GM19328 (cell line): Measurements from ENCODE around the gene ADRA1B.
"Not testable (repeated sequence)": the region's sequence is repeated elsewhere in the genome, so short reads cannot be mapped to it uniquely, and the experiment has no call there.

Source experiments
- ATAC-seq: cut with Tn5 transposase; IDR thresholded peaks from one replicate; pipeline ENCODE4 v1.9.1; 2021; ENCODE audit warnings: mild to moderate bottlenecking, moderate library complexity; ENCODE audit not compliant: unreplicated experiment

ADRA1B gene

DNA sequence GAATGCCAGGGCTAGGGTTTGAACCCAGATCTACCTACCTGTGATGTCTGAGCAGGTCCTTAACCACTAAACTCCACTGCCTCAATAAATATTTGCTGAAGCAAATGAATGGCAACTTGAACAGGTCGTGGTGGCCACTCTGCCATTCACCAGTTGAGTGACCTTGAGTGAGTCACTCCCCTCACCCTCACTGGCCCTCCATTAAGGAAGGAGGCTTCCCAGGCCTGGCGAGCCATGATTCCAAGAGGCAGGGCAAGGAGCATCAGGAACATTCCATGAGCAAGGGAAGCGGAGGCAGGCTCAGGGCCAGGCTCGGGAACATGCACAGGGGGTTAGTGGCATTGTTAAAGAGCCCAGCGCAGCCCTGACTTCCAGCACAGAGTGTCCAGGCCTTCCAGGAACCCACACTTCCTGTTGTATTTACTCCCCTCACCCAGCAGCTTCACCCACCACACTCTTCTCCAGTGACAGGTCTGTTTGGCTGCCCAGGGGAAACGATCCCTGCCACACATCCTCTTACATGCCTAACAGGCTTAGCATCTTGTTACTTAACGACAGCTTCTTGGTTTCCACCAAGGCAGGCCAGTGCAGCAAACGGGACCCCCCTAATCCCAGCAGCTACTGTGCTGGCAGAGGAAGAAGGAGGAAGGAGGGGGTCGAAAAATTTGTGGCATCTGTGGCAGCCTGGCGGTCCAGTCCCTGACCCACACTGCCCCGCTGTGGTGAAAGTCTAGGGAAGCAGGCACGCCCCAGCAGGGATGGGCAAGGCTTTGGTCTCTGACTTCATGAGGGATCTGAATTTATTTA lies 49.0 kb downstream of the ADRA1B start:
- no peak for ATAC-seq

DNA sequence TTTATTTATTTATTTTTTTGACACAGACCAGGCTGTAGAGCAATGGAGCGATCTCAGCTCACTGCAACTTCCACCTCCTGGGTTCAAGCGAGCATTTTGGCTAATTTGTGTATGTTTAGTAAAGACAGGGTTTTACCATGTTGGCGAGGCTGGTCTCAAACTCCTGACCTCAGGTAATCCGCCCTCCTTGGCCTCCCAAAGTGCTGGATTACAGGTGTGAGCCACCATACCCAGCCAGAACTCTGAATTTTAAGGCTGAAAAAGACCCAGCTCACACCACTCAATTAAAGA lies 49.5 kb downstream of the ADRA1B start:
- ATAC-seq: not testable (repeated sequence)

DNA sequence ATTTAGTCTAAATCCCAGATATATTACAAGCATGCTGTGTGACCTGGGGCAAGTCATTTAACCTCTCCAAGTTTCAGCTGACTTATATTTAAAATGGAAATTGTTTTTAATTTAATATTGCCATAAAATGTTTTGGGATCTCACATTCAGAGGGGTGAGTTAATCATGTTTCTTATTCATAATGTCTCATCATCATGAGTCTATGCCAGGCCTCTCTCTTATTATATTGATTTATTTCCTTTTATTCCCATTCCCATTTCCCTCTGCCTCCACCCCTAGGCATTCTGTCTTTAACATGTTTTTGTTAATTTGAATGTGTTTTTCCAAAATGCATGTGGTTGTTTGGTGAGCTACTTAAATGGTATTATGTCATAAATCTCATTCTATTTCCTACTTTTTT lies 53.7 kb downstream of the ADRA1B start:
- no peak for ATAC-seq

GRCh38 chr5:159971038-159971437 lies 54.8 kb downstream of the ADRA1B start:
- no peak for ATAC-seq

- no peak for ATAC-seq
Measured at GRCh38 chr5:159971514-159971913, 55.2 kb downstream of the ADRA1B start.

- no peak for ATAC-seq
Measured at GRCh38 chr5:159971931-159972461, 55.7 kb downstream of the ADRA1B start.

GRCh38 chr5:159972538-159973362 lies 56.5 kb downstream of the ADRA1B start:
- ATAC-seq: no peak

- ATAC-seq: no peak
Measured at GRCh38 chr5:159975462-159976019, 59.3 kb downstream of the ADRA1B start.

DNA sequence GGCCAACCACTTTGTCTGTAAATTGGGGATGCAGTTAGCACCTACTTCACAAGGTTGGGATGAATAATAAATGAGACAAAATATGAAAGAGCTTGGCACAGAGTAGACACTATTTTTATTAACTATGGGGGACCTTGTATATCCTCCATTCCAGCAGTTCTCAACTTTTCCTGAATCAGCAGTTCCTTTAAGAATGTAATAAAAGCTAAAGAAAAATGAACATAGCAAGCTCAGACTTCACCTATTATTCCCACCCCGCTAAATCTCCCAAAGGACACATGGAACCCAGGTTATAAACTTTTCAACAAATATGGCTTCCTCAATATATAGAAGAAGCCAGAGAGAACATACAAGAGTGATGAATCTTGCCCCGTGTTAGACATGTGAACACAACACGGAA lies 60.6 kb downstream of the ADRA1B start:
- ATAC-seq: no peak

DNA sequence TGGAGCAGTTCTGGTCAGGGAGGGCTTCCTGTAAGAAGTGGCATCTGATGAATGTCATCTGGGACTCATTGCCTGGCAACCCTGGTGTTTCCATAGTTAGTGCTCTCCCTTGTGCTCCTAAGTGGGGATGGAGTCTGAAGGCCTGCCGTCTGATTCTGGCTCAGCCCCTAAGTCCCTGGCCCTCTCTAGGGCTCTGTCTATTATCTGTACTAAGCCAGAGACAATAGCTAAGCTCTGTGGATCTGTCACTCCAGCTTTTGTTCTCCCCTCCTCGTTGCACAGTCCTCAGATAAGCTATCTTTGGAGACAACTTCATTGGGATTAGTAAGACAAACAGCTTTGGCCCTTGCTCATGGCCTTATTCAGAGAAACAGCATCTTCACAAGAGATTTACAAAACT lies 62.1 kb downstream of the ADRA1B start:
- ATAC-seq: no peak

GRCh38 chr5:159982421-159983173 lies 66.3 kb downstream of the ADRA1B start:
- no peak for ATAC-seq

- peak; percentile 87 for ATAC-seq
Measured at GRCh38 chr5:159987031-159987674, 70.9 kb downstream of the ADRA1B start.

DNA sequence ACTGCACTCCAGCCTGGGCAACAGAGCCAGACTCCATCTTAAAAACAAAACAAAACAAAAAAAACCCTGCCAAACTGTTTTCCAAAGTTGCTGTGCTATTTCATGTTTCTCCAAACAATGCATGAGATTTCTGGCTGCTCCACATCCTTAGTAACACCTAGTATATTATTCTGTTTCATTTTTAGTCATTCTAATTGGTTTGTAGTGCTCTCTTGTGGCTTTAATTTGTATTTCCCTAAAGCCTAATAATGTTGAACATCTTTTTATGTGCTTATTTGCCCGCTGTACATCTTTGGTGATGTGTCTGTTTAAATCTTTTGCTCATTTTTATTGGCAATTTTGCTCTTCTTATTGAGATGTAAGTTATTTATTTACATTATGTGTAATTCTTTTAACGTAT lies 74.2 kb downstream of the ADRA1B start:
- ATAC-seq: no peak

DNA sequence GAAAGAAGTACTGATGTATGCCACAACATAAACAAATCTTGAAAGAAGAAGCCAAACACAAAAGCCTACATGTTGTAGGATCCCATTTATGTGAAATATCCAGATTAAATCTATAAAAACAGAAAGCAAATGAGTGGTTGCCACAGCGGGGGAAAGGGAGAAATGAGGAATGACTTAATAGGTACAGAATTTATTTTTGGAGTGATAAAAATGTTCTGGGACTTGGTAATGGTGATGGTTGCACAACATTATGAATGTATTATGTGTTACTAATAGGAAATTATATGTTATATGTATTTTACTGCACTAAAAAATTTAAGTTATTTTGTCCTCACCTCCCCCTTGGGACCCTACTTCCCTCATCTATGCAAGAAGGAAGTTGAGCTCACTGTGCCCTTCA lies 76.3 kb downstream of the ADRA1B start:
- ATAC-seq: no peak

DNA sequence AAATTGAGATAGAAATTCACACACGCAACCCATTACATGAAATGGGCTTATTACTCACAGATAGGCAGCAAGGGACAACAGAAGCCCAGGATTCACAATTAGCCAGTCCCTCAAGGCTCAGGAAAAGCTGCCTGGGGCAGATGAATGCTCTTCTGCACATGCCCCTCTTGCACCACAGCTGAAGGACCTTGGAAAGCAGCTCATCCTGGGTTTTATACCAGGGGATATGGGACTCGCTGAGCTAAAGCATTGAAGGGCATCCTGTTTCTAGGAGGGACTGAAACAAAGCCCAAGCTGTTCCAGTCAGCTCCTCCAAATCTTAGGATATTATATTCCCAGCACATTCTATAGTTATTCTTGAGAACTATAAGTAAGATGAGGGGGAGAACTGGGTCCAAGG lies 76.9 kb downstream of the ADRA1B start:
- no peak for ATAC-seq

DNA sequence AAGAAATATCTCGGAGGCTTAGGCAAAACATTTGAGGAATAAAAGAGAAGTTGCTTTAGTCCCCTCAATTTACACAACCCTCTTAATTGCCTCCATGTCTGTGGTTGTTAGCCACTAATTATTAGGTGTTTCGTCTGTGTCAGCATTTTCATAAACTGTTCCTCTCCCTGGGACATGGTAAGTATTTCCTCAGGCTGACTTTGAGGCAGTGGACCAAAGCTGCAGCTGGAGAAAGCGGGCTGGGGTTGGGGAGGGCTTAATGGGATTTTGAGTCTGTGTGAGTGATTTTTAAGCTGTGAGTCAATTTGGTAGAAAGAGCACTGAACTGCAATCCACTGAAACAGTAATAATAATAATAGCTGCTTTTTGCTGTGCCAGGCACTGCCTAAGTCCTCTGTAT lies 79.6 kb downstream of the ADRA1B start:
- ATAC-seq: no peak

- no peak for ATAC-seq
Measured at GRCh38 chr5:160001457-160001856, 85.2 kb downstream of the ADRA1B start.

GRCh38 chr5:160007514-160007913 lies 91.2 kb downstream of the ADRA1B start:
- no peak for ATAC-seq

DNA sequence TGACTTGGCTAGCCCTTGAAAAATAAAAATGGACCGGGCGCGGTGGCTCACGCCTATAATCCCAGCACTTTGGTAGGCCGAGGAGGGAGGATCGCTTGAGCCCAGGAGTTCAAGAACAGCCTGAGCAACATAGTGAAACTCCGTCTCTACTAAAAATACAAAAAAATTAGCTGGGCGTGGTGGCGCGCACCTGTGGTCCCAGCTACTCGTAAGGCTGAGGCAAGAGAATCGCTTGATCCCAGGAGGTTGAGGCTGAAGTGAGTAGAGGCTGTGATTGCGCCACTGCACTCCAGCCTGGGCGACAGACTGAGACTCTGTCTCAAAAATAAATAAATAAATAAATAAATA lies 92.2 kb downstream of the ADRA1B start:
- peak; percentile 20 for ATAC-seq

- ATAC-seq: peak; percentile 99
Measured at GRCh38 chr5:160008877-160009590, 92.8 kb downstream of the ADRA1B start, which contains the start of gene TTC1. Gene TTC1 (plus strand): TSS chr5:160009139. CDS start chr5:160010529, 1,390 bp downstream.
